H9 (cell line): ENCODE measurements around the gene ROPN1. TPM values are rescaled to one million over a fixed set of nuclear protein-coding genes. Genes with fewer than 3 reads are reported as not detected.
"Not testable (repeated sequence)": the region's sequence is repeated elsewhere in the genome, so short reads cannot be mapped to it uniquely, and the experiment has no call there.

Experiments
- DNase-seq: peaks from one replicate; pipeline ENCODE4 v3.0.0-alpha.2; 2017
- H2AFZ ChIP-seq: one replicate; pipeline ENCODE4 v1.6.1; 2013; ENCODE audit warnings: mild to moderate bottlenecking, low read length, control low read depth, moderate library complexity
- H2AK5ac ChIP-seq: 2 replicates; pipeline ENCODE4 v1.6.1; 2013; ENCODE audit warnings: low read length, control low read depth, mixed read lengths; ENCODE audit not compliant: insufficient read length
- H2BK120ac ChIP-seq: one replicate; pipeline ENCODE4 v1.6.1; 2013; ENCODE audit warnings: low read depth, mild to moderate bottlenecking, low read length, control low read depth, inconsistent platforms; ENCODE audit not compliant: poor library complexity, severe bottlenecking
- H2BK12ac ChIP-seq: 2 replicates; pipeline ENCODE4 v1.6.1; 2013; ENCODE audit warnings: low read length, control low read depth, mixed read lengths, low read depth; ENCODE audit not compliant: insufficient read length
- H2BK15ac ChIP-seq: 2 replicates; pipeline ENCODE4 v1.6.1; 2013; ENCODE audit warnings: low read depth, low read length, control low read depth
- H2BK20ac ChIP-seq: one replicate; pipeline ENCODE4 v1.6.1; 2013; ENCODE audit warnings: low read depth, mild to moderate bottlenecking, low read length, control low read depth, inconsistent platforms; ENCODE audit not compliant: poor library complexity, severe bottlenecking
- H2BK5ac ChIP-seq: 2 replicates; pipeline ENCODE4 v1.6.1; 2013; ENCODE audit warnings: low read length, control low read depth, mixed read lengths; ENCODE audit not compliant: insufficient read length
- H3K14ac ChIP-seq: 2 replicates; pipeline ENCODE4 v1.6.1; 2013; ENCODE audit warnings: low read length, control low read depth; ENCODE audit not compliant: insufficient read depth
- H3K18ac ChIP-seq: 2 replicates; pipeline ENCODE4 v1.6.1; 2013; ENCODE audit warnings: low read depth, mild to moderate bottlenecking, mixed read lengths, low read length, control low read depth; ENCODE audit not compliant: insufficient read length
- H3K23ac ChIP-seq: 2 replicates; pipeline ENCODE4 v1.6.1; 2013; ENCODE audit warnings: low read length, control low read depth, mixed read lengths, low read depth; ENCODE audit not compliant: insufficient read length
- H3K23me2 ChIP-seq: 2 replicates; pipeline ENCODE4 v1.6.1; 2013; ENCODE audit warnings: low read depth, mild to moderate bottlenecking, mixed read lengths, low read length, control low read depth; ENCODE audit not compliant: insufficient read length, poor library complexity, severe bottlenecking
- H3K27ac ChIP-seq: 2 replicates; pipeline ENCODE4 v1.5.1; 2013; ENCODE audit warnings: low read length, control low read depth, mixed read lengths, low read depth; ENCODE audit not compliant: insufficient read length
- H3K27me3 ChIP-seq: 2 replicates; pipeline ENCODE4 v1.6.1; 2013; ENCODE audit warnings: low read length, control low read depth, inconsistent platforms; ENCODE audit not compliant: insufficient read depth
- H3K4ac ChIP-seq: 2 replicates; pipeline ENCODE4 v1.6.1; 2013; ENCODE audit warnings: low read depth, mild to moderate bottlenecking, control low read depth, inconsistent platforms, low read length, moderate library complexity
- H3K4me1 ChIP-seq: 2 replicates; pipeline ENCODE4 v1.6.1; 2013; ENCODE audit warnings: low read length, control low read depth, inconsistent platforms; ENCODE audit not compliant: insufficient read depth
- H3K4me2 ChIP-seq: 2 replicates; pipeline ENCODE4 v1.6.1; 2013; ENCODE audit warnings: low read length, control low read depth, mixed read lengths; ENCODE audit not compliant: insufficient read length, insufficient read depth
- H3K56ac ChIP-seq: 2 replicates; pipeline ENCODE4 v1.6.1; 2013; ENCODE audit warnings: low read depth, mild to moderate bottlenecking, mixed read lengths, low read length, control low read depth; ENCODE audit not compliant: insufficient read length
- H3K79me1 ChIP-seq: 2 replicates; pipeline ENCODE4 v1.6.1; 2013; ENCODE audit warnings: low read depth, mild to moderate bottlenecking, moderate library complexity, low read length, control low read depth, inconsistent platforms; ENCODE audit not compliant: insufficient read depth, poor library complexity, severe bottlenecking
- H3K79me2 ChIP-seq: 2 replicates; pipeline ENCODE4 v1.6.1; 2013; ENCODE audit warnings: low read length, control low read depth, inconsistent platforms; ENCODE audit not compliant: insufficient read depth
- H3K9ac ChIP-seq: 2 replicates; pipeline ENCODE4 v1.6.1; 2013; ENCODE audit warnings: low read length, control low read depth, mixed read lengths; ENCODE audit not compliant: insufficient read length; ENCODE audit errors: extremely low read depth
- H3K9me3 ChIP-seq: one replicate; pipeline ENCODE4 v1.6.1; 2013; ENCODE audit warnings: low read depth, low read length, inconsistent platforms; ENCODE audit not compliant: control insufficient read depth
- H3T11ph ChIP-seq: one replicate; pipeline ENCODE4 v1.6.1; 2013; ENCODE audit warnings: mild to moderate bottlenecking, low read length, control low read depth, inconsistent platforms
- H4K20me1 ChIP-seq: one replicate; pipeline ENCODE4 v1.6.1; 2013; ENCODE audit not compliant: control insufficient read depth, insufficient read length, insufficient read depth
- H4K5ac ChIP-seq: 2 replicates; pipeline ENCODE4 v1.6.1; 2013; ENCODE audit warnings: low read depth, mild to moderate bottlenecking, mixed read lengths, low read length, control low read depth; ENCODE audit not compliant: insufficient read length
- H4K8ac ChIP-seq: replicated peaks from 2 replicates; pipeline ENCODE4 v1.6.1; 2013; ENCODE audit warnings: low read length, control low read depth, mixed read lengths, low read depth; ENCODE audit not compliant: insufficient read length
- H4K91ac ChIP-seq: 2 replicates; pipeline ENCODE4 v1.6.1; 2013; ENCODE audit warnings: low read depth, mild to moderate bottlenecking, moderate library complexity, mixed read lengths, low read length, control low read depth; ENCODE audit not compliant: insufficient read length
- H3K27ac Mint-ChIP-seq, 3 experiments: 2 replicates in 2 of 3; 3 replicates in 1 of 3; pipeline ENCODE4 v1.8.0; 2020 to 2021; ENCODE audit warnings: mixed read lengths in 3 of 3, mild to moderate bottlenecking in 1 of 3, moderate library complexity in 1 of 3
- H3K27me3 Mint-ChIP-seq: 2 replicates; pipeline ENCODE4 v1.8.0; 2021; ENCODE audit warnings: low read depth, mild to moderate bottlenecking, moderate library complexity, mixed read lengths
- H3K36me3 Mint-ChIP-seq, 3 experiments: 2 replicates in 2 of 3; 3 replicates in 1 of 3; pipeline ENCODE4 v1.8.0; 2020 to 2021; ENCODE audit warnings: low read depth in 3 of 3, mixed read lengths in 3 of 3; ENCODE audit not compliant: insufficient read depth in 1 of 3
- H3K4me1 Mint-ChIP-seq, 2 experiments: 2 replicates each; pipeline ENCODE4 v1.8.0; 2020; ENCODE audit warnings: mixed read lengths in 2 of 2
- H3K4me3 Mint-ChIP-seq, 2 experiments: 2 replicates in 1 of 2; 3 replicates in 1 of 2; pipeline ENCODE4 v1.8.0; 2020 to 2021; ENCODE audit warnings: mild to moderate bottlenecking in 2 of 2, mixed read lengths in 2 of 2, moderate library complexity in 1 of 2
- H3K9me3 Mint-ChIP-seq, 2 experiments: 2 replicates in 1 of 2; 3 replicates in 1 of 2; pipeline ENCODE4 v1.8.0; 2020; ENCODE audit warnings: mild to moderate bottlenecking in 2 of 2, mixed read lengths in 2 of 2, moderate library complexity in 1 of 2
- WGBS: extraction: QIAGEN DNeasy Blood & Tissue Kit; methylation state at CpG from one replicate; pipeline ENCODE4 v1.1.7; 2013; ENCODE audit warnings: missing lambda C conversion rate, low lambda C conversion rate, mixed read lengths; ENCODE audit not compliant: insufficient read length; ENCODE audit errors: extremely low coverage; 5-methylcytosine and 5-hydroxymethylcytosine counted together
- total RNA-seq: library from RNA; stranded (reverse); gene quantifications from 2 replicates; pipeline ENCODE4 v1.2.1, GENCODE V29; 2021
- TF ChIP-seq, protein P1 (sequence below): fragments of 200-600 bp; sonication (generic); conservative IDR thresholded peaks from 3 replicates; pipeline ENCODE4 v1.8.0; 2021; ENCODE audit warnings: antibody characterized with exemption, mild to moderate bottlenecking

The ROPN1 gene
- total RNA-seq, 1 experiment from 2014 or later, result not detected

DNA sequence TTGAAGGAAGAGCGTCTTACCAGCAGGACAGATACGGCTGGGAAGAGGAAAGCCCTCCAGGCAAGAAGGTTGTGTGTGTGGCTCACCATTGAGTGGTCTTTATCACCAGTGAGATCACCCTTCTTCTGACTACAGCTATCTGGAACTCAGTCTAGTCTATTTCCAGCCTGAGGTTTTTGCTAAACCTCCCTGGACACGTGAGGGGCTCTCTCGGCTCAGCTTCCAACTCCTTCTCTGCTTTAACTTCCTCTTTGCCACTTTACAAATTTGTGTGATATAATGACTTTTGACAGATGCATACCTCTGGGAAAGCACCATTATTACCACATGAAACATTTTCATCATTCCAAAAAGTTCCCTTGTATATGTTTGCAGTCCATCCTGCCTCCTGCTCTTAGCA, 15.3 kb upstream of the ROPN1 start:
- no peak for DNase-seq

DNA sequence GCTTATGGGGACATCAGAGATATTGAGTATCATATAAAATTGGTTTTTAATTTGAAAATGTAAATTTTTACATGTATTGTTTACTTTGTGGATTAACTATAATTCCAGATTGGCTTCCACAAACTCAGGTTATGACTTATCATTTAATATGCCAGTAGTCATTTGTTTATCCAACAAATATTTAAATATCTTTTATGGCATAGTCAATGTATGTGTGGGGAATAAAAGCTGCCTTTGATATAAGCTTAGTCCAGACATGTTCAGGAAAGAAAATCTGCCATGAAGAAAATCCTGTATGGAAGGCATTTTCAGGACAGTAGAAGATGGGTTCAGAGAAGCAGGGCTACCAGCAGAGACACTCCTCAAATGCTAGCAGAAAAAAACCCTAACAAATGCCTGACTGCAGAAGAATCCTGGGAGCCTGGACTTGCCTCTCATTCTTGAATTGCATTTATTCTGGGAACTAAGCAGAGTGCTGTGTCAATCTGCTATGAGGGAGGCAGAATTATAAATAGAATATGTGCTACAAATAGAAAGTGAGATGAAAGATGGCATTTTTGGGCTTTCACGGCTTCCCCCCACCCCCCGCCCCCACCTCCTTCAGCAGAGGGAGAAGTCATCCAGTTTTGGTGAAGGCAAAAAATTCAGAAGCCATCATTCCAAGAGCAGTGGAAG, 10.6 kb upstream of the ROPN1 start:
- not testable (repeated sequence) for H3K27ac ChIP-seq, H2BK5ac ChIP-seq, H3K27me3 ChIP-seq, H3K9me3 Mint-ChIP-seq, H3K4me2 ChIP-seq, H3K4me1 ChIP-seq, H3K36me3 Mint-ChIP-seq, H4K91ac ChIP-seq, H3T11ph ChIP-seq, H2BK20ac ChIP-seq, H3K23ac ChIP-seq, H2BK15ac ChIP-seq, H3K4me3 Mint-ChIP-seq, H3K18ac ChIP-seq, H3K4ac ChIP-seq, H2AFZ ChIP-seq, H3K27ac Mint-ChIP-seq, H3K14ac ChIP-seq, H3K79me1 ChIP-seq, H3K23me2 ChIP-seq, H3K4me1 Mint-ChIP-seq, H2AK5ac ChIP-seq, H3K9me3 ChIP-seq, H3K9ac ChIP-seq, H2BK12ac ChIP-seq, DNase-seq, H3K56ac ChIP-seq, H4K5ac ChIP-seq, H2BK120ac ChIP-seq, H4K8ac ChIP-seq, H4K20me1 ChIP-seq, H3K79me2 ChIP-seq
- no CpG with 5 or more reads among the region's 2 CpGs for WGBS
- H3K27me3 Mint-ChIP-seq, result peaks cover 53% of the 10 kb centered on the region

More for the DNA sequence above, 15.3 kb upstream of the ROPN1 start:
- H3K4ac ChIP-seq, result no peak overlapping the region
- no peak overlapping the region for H3K27ac ChIP-seq
- H3K27ac Mint-ChIP-seq, result no peak overlapping the region
- no peaks in the 10 kb centered on the region for H3K9me3 ChIP-seq
- no peak overlapping the region for H4K8ac ChIP-seq
- no peak overlapping the region for H3K9ac ChIP-seq
- H2BK12ac ChIP-seq, result no peak overlapping the region
- H2BK120ac ChIP-seq, result no peak overlapping the region
- H2AFZ ChIP-seq, result no peak overlapping the region
- H2BK20ac ChIP-seq, result no peak overlapping the region
- H3K14ac ChIP-seq, result no peak overlapping the region
- H3K79me1 ChIP-seq, result no peaks in the 10 kb centered on the region
- no peak overlapping the region for H4K5ac ChIP-seq
- H3K27me3 Mint-ChIP-seq, result peaks cover 32% of the 10 kb centered on the region
- H4K20me1 ChIP-seq, result no peaks in the 10 kb centered on the region
- no peak overlapping the region for H4K91ac ChIP-seq
- no peak overlapping the region for H3K4me3 Mint-ChIP-seq
- WGBS, result no CpG with 5 or more reads among the region's 4 CpGs
- H3K18ac ChIP-seq, result no peak overlapping the region
- H3K4me1 ChIP-seq, result no peaks in the 10 kb centered on the region
- H2AK5ac ChIP-seq, result no peak overlapping the region
- H3K4me1 Mint-ChIP-seq, result no peaks in the 10 kb centered on the region
- H3K4me2 ChIP-seq, result no peak overlapping the region
- H3K23me2 ChIP-seq, result no peaks in the 10 kb centered on the region
- no peaks in the 10 kb centered on the region for H3K27me3 ChIP-seq
- H3K36me3 Mint-ChIP-seq, result no peaks in the 10 kb centered on the region
- no peak overlapping the region for H3T11ph ChIP-seq
- H2BK15ac ChIP-seq, result no peak overlapping the region
- H2BK5ac ChIP-seq, result no peak overlapping the region
- no peaks in the 10 kb centered on the region for H3K79me2 ChIP-seq
- no peak overlapping the region for H3K23ac ChIP-seq
- H3K56ac ChIP-seq, result no peak overlapping the region
- no peaks in the 10 kb centered on the region for H3K9me3 Mint-ChIP-seq
- TF ChIP-seq, protein P1, sequence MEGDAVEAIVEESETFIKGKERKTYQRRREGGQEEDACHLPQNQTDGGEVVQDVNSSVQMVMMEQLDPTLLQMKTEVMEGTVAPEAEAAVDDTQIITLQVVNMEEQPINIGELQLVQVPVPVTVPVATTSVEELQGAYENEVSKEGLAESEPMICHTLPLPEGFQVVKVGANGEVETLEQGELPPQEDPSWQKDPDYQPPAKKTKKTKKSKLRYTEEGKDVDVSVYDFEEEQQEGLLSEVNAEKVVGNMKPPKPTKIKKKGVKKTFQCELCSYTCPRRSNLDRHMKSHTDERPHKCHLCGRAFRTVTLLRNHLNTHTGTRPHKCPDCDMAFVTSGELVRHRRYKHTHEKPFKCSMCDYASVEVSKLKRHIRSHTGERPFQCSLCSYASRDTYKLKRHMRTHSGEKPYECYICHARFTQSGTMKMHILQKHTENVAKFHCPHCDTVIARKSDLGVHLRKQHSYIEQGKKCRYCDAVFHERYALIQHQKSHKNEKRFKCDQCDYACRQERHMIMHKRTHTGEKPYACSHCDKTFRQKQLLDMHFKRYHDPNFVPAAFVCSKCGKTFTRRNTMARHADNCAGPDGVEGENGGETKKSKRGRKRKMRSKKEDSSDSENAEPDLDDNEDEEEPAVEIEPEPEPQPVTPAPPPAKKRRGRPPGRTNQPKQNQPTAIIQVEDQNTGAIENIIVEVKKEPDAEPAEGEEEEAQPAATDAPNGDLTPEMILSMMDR, result no peak
